SK-N-SH (cell line): ENCODE measurements around the gene AK6.

Experiments
- EZH2phosphoT487 ChIP-seq: fragments of 200-600 bp; sonication (generic); IDR thresholded peaks from 2 replicates; pipeline ENCODE4 v1.6.1; 2017; ENCODE audit warnings: low read depth, mixed run types, mild to moderate bottlenecking, antibody characterized with exemption, moderate library complexity, borderline replicate concordance
- FOSL2 ChIP-seq: IDR thresholded peaks from 2 replicates; pipeline ENCODE4 v1.4.0; 2012; ENCODE audit warnings: low read depth, mild to moderate bottlenecking, moderate library complexity, borderline replicate concordance
- MXI1 ChIP-seq: IDR thresholded peaks from 2 replicates; pipeline ENCODE4 v1.6.1; 2012; ENCODE audit warnings: mild to moderate bottlenecking, low read depth, low read length, improper control_type of control experiment
- TF ChIP-seq, protein P1 (sequence below): fragments of 200-600 bp; sonication (generic); IDR thresholded peaks from 2 replicates; pipeline ENCODE4 v1.6.1; 2017; ENCODE audit warnings: antibody characterized with exemption, mild to moderate bottlenecking, moderate library complexity
- TF ChIP-seq, protein P2 (sequence below): IDR thresholded peaks from 2 replicates; pipeline ENCODE4 v1.6.1; 2012; ENCODE audit warnings: mild to moderate bottlenecking, low read depth, low read length, moderate library complexity

DNA sequence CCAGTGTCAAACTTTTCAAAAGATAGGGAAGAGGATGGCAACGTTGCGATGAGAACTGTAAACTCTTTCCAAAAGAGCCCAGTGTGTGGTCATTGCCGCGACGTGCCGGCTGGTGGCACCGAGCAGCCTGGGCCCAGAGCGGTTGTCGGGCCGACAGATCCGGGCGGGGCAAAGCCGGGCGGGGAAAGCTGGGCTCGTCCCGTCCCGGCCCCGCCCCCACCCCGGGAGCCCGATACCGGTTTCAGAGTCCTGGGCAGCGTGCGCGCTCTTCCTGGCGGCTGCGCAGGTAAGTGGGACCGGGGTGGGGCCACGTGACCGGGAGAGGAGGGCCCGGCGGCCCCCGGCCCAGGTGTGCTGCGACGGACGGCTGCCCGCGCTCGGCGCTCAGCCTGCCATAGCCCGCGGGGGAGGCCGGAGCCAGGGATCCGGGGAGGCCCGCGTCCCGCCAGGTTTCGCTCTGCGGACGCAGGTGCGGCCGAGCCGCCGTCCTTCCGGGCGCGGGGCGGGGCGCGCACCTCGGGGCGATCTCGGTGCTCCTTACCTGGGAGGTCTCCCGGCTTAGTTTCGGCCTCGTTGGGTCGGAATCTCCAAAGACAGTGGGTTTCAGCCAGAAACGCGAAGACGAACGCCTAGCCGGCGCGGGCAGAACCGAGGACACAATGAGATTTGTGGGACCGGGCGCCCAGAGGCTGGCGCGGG is 45.7 kb upstream of the AK6 start, which contains the start of gene MARVELD2:
- no peak for TF ChIP-seq FOSL2
- TF ChIP-seq, protein P1, sequence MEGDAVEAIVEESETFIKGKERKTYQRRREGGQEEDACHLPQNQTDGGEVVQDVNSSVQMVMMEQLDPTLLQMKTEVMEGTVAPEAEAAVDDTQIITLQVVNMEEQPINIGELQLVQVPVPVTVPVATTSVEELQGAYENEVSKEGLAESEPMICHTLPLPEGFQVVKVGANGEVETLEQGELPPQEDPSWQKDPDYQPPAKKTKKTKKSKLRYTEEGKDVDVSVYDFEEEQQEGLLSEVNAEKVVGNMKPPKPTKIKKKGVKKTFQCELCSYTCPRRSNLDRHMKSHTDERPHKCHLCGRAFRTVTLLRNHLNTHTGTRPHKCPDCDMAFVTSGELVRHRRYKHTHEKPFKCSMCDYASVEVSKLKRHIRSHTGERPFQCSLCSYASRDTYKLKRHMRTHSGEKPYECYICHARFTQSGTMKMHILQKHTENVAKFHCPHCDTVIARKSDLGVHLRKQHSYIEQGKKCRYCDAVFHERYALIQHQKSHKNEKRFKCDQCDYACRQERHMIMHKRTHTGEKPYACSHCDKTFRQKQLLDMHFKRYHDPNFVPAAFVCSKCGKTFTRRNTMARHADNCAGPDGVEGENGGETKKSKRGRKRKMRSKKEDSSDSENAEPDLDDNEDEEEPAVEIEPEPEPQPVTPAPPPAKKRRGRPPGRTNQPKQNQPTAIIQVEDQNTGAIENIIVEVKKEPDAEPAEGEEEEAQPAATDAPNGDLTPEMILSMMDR: no peak
- TF ChIP-seq, protein P2, sequence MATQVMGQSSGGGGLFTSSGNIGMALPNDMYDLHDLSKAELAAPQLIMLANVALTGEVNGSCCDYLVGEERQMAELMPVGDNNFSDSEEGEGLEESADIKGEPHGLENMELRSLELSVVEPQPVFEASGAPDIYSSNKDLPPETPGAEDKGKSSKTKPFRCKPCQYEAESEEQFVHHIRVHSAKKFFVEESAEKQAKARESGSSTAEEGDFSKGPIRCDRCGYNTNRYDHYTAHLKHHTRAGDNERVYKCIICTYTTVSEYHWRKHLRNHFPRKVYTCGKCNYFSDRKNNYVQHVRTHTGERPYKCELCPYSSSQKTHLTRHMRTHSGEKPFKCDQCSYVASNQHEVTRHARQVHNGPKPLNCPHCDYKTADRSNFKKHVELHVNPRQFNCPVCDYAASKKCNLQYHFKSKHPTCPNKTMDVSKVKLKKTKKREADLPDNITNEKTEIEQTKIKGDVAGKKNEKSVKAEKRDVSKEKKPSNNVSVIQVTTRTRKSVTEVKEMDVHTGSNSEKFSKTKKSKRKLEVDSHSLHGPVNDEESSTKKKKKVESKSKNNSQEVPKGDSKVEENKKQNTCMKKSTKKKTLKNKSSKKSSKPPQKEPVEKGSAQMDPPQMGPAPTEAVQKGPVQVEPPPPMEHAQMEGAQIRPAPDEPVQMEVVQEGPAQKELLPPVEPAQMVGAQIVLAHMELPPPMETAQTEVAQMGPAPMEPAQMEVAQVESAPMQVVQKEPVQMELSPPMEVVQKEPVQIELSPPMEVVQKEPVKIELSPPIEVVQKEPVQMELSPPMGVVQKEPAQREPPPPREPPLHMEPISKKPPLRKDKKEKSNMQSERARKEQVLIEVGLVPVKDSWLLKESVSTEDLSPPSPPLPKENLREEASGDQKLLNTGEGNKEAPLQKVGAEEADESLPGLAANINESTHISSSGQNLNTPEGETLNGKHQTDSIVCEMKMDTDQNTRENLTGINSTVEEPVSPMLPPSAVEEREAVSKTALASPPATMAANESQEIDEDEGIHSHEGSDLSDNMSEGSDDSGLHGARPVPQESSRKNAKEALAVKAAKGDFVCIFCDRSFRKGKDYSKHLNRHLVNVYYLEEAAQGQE: no peak
- TF ChIP-seq EZH2phosphoT487: no peak
- no peak for TF ChIP-seq MXI1
